Measurements from ENCODE around the gene BCL10. TPM values are rescaled to one million over a fixed set of nuclear protein-coding genes. Genes with fewer than 3 reads are reported as not detected.
A peak's percentile ranks its signal among the peaks of the same experiment; 100 is the strongest.
"Not testable (repeated sequence)": the region's sequence is repeated elsewhere in the genome, so short reads cannot be mapped to it uniquely, and the experiment has no call there.

Gene BCL10
- total RNA-seq, 1 experiment from 2014 or later, result 24.2 TPM

- H3K36me3 Mint-ChIP-seq, result peaks cover 67% of the 10 kb centered on the region
- no peak for TF ChIP-seq SMAD4 (CRISPR knock-in tag; IDR thresholded peaks at IDR 0.05)
- TF ChIP-seq USF2 (CRISPR knock-in tag; IDR thresholded peaks at IDR 0.05), result no peak
- no peak for TF ChIP-seq ZNF219 (CRISPR knock-in tag; IDR thresholded peaks at IDR 0.05; ENCODE audit: borderline replicate concordance)
- TF ChIP-seq EMX1 (CRISPR knock-in tag; IDR thresholded peaks at IDR 0.05), result no peak
- TF ChIP-seq ARID4B (CRISPR knock-in tag; IDR thresholded peaks at IDR 0.05; ENCODE audit: borderline replicate concordance), result no peak
- H3K27me3 Mint-ChIP-seq (ENCODE audit: low read depth), result peaks cover 7% of the 10 kb centered on the region
- peak overlapping the region; percentile 95 for H3K4me3 Mint-ChIP-seq
- H3K4me1 Mint-ChIP-seq, result peaks cover 23% of the 10 kb centered on the region
- peak overlapping the region; percentile 64; the same call in 1 of the 2 replicates for H3K27ac Mint-ChIP-seq
- ChIA-PET CTCF (interaction anchor here (0.6 to 3.2 kb wide), 59 partner anchors 8 to 607 kb away, joined by 3 to 83 read pairs (median 5); partner anchors contain the start of genes BCL10, CCN1, MCOLN3 and SYDE2), POLR2A (interaction anchor here (0.7 to 2.3 kb wide), 5 partner anchors 17 to 323 kb away, joined by 3 to 15 read pairs (median 5); partner anchors contain the start of gene BCL10)
- ATAC-seq, result peak; percentile 17; the same call in 1 of the 2 replicates
- peaks cover 32% of the 10 kb centered on the region for H3K9me3 Mint-ChIP-seq
- DNase-seq (ENCODE audit: low spot score), result peak; percentile 48
Observed at GRCh38 chr1:85258536-85259117, 17.8 kb downstream of the BCL10 start.

- H3K4me3 Mint-ChIP-seq; ATAC-seq; POLR2A ChIA-PET; H3K27me3 Mint-ChIP-seq (ENCODE audit: low read depth); DNase-seq (ENCODE audit: low spot score); H3K4me1 Mint-ChIP-seq; H3K27ac Mint-ChIP-seq: not testable (repeated sequence)
- CTCF ChIA-PET, result interaction anchor here (1.2 to 3.3 kb wide), 2 partner anchors 9 to 10 kb away, joined by 3 to 17 read pairs; partner anchors contain the start of gene C1orf52
- Mint-ChIP-seq H3K9me3 (peaks cover 36% of the 10 kb centered on the region), H3K36me3 (peaks cover 48% of the 10 kb centered on the region)
Observed at GRCh38 chr1:85249042-85249441, 27.4 kb downstream of the BCL10 start.

- no peak for ATAC-seq
- Mint-ChIP-seq H3K27me3 (ENCODE audit: low read depth) (no peaks in the 10 kb centered on the region), H3K27ac (no peak overlapping the region), H3K4me1 (peaks cover 14% of the 10 kb centered on the region), H3K4me3 (no peak overlapping the region), H3K36me3 (peaks cover 26% of the 10 kb centered on the region), H3K9me3 (peaks cover 31% of the 10 kb centered on the region)
- no peak for DNase-seq (ENCODE audit: low spot score)
- POLR2A ChIA-PET, result no interaction called here
- CTCF ChIA-PET, result no interaction called here
- TF ChIP-seq NR1H2 (CRISPR knock-in tag; IDR thresholded peaks at IDR 0.05) (no peak), ZNF532 (CRISPR knock-in tag; IDR thresholded peaks at IDR 0.05; ENCODE audit: borderline replicate concordance) (no peak), ZNF138 (CRISPR knock-in tag; conservative IDR thresholded peaks at IDR 0.05) (no peak), CREM (CRISPR knock-in tag; IDR thresholded peaks at IDR 0.05) (no peak), MYBL2 (CRISPR knock-in tag; IDR thresholded peaks at IDR 0.05) (no peak), CREB1 (CRISPR knock-in tag; IDR thresholded peaks at IDR 0.05) (no peak), ATF2 (CRISPR knock-in tag; IDR thresholded peaks at IDR 0.05; ENCODE audit: borderline replicate concordance, low read depth) (no peak), FOXK1 (CRISPR knock-in tag; IDR thresholded peaks at IDR 0.05) (no peak), CTCF (IDR thresholded peaks at IDR 0.05) (no peak), ZNF232 (CRISPR knock-in tag; IDR thresholded peaks at IDR 0.05) (no peak), ETV6 (CRISPR knock-in tag; IDR thresholded peaks at IDR 0.05) (no peak), ELF4 (CRISPR knock-in tag; IDR thresholded peaks at IDR 0.05; ENCODE audit: low read depth) (no peak)
Observed at GRCh38 chr1:85245891-85246290, 30.5 kb downstream of the BCL10 start.

All from WTC11 (cell line).